ENCODE results near the gene FAM78B.

- TF ChIP-seq, protein P1, sequence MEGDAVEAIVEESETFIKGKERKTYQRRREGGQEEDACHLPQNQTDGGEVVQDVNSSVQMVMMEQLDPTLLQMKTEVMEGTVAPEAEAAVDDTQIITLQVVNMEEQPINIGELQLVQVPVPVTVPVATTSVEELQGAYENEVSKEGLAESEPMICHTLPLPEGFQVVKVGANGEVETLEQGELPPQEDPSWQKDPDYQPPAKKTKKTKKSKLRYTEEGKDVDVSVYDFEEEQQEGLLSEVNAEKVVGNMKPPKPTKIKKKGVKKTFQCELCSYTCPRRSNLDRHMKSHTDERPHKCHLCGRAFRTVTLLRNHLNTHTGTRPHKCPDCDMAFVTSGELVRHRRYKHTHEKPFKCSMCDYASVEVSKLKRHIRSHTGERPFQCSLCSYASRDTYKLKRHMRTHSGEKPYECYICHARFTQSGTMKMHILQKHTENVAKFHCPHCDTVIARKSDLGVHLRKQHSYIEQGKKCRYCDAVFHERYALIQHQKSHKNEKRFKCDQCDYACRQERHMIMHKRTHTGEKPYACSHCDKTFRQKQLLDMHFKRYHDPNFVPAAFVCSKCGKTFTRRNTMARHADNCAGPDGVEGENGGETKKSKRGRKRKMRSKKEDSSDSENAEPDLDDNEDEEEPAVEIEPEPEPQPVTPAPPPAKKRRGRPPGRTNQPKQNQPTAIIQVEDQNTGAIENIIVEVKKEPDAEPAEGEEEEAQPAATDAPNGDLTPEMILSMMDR (IDR thresholded peaks at IDR 0.05): no peak
- no peak for TF ChIP-seq ZFX (IDR thresholded peaks at IDR 0.05; ENCODE audit: borderline replicate concordance)
Observed at GRCh38 chr1:166184897-166185296, 18.1 kb upstream of the FAM78B start.

All from 22Rv1 (cell line).